Prostate gland (tissue), 2 donors: ENCODE data around the gene ZNF287. TPM values are rescaled to one million over a fixed set of nuclear protein-coding genes. Genes with fewer than 3 reads are reported as not detected.

Experiments
- DNase-seq: peaks from one replicate; pipeline ENCODE4 v3.0.0-alpha.2; 2019; ENCODE audit warnings: low spot score
- H3K27ac ChIP-seq, 2 donors: fragments of 200-600 bp; sonication (generic); 2 replicates each; pipeline ENCODE4 v1.5.1; 2017 to 2019
- H3K27me3 ChIP-seq: fragments of 200-600 bp; sonication (generic); replicated peaks from 2 replicates; pipeline ENCODE4 v1.5.1; 2019; ENCODE audit not compliant: insufficient read depth
- H3K36me3 ChIP-seq, 2 donors: fragments of 200-600 bp; sonication (generic); 1 replicate in 1 of 2; 2 replicates in 1 of 2; pipeline versions ENCODE4 v1.5.1 to v1.8.1; 2017 to 2019
- H3K4me1 ChIP-seq: fragments of 200-600 bp; sonication (generic); replicated peaks from 2 replicates; pipeline ENCODE4 v1.5.1; 2019
- H3K4me3 ChIP-seq, 2 donors: fragments of 200-600 bp; sonication (generic); 2 replicates each; pipeline ENCODE4 v1.5.1; 2017 to 2019
- H3K9me3 ChIP-seq: fragments of 200-600 bp; sonication (generic); 2 replicates; pipeline ENCODE4 v1.5.1; 2017
- POLR2A ChIP-seq: fragments of 450-650 bp; IDR thresholded peaks from one replicate; pipeline ENCODE4 v1.6.1; 2016; ENCODE audit warnings: antibody characterized with exemption, mild to moderate bottlenecking
- POLR2AphosphoS5 ChIP-seq: sonication (generic); formaldehyde crosslinking; IDR thresholded peaks from one replicate; pipeline ENCODE4 v1.6.1; 2017; ENCODE audit warnings: antibody characterized with exemption
- WGBS: methylation state at CpG from one replicate; pipeline ENCODE4 v1.1.5; 2018; 5-methylcytosine and 5-hydroxymethylcytosine counted together
- intact Hi-C: fragments of 100-400 bp; cut with DNase I; formaldehyde crosslinking; loops from one replicate; pipeline ENCODE4 v1.14.2; 2022
- total RNA-seq, 2 donors: library from RNA; depleted of rRNA; stranded (reverse); fragments of >200 nt; gene quantifications; one replicate each; pipeline ENCODE4 v1.1.0, GENCODE V29; 2016
- TF ChIP-seq, protein P1 (sequence below), 4 experiments: fragments of 200-600 bp in 2 of 4; fragments of 450-650 bp in 2 of 4; sonication (generic) in 2 of 4; IDR thresholded peaks; 1 replicate in 3 of 4; 2 replicates in 1 of 4; pipeline ENCODE4 v1.5.1; 2016 to 2019; ENCODE audit warnings: antibody characterized with exemption in 4 of 4, mild to moderate bottlenecking in 2 of 4, moderate library complexity in 2 of 4

Gene ZNF287
- total RNA-seq, 2 donors from 2014 or later, result 11.8 to 14.2 TPM

- Histone ChIP-seq H3K36me3 (no peaks in the 10 kb centered on the region), H3K27me3 (no peaks in the 10 kb centered on the region), H3K4me3 (peak overlapping the region; percentile 42 to 51), H3K9me3 (no peaks in the 10 kb centered on the region), H3K27ac (peak overlapping the region; percentile 62 to 71), H3K4me1 (no peaks in the 10 kb centered on the region)
- peak; percentile 85 for DNase-seq
- intact Hi-C loops, result loop anchor here (10.0 kb wide), 1 partner anchor 395 kb away; no protein-coding TSS in a partner anchor
- TF ChIP-seq POLR2AphosphoS5 (peak; percentile 93), POLR2A (peak; percentile 65)
- TF ChIP-seq, protein P1, sequence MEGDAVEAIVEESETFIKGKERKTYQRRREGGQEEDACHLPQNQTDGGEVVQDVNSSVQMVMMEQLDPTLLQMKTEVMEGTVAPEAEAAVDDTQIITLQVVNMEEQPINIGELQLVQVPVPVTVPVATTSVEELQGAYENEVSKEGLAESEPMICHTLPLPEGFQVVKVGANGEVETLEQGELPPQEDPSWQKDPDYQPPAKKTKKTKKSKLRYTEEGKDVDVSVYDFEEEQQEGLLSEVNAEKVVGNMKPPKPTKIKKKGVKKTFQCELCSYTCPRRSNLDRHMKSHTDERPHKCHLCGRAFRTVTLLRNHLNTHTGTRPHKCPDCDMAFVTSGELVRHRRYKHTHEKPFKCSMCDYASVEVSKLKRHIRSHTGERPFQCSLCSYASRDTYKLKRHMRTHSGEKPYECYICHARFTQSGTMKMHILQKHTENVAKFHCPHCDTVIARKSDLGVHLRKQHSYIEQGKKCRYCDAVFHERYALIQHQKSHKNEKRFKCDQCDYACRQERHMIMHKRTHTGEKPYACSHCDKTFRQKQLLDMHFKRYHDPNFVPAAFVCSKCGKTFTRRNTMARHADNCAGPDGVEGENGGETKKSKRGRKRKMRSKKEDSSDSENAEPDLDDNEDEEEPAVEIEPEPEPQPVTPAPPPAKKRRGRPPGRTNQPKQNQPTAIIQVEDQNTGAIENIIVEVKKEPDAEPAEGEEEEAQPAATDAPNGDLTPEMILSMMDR (IDR thresholded peaks at IDR 0.05), result peak; percentile 86 to 98 (median 92)
- 8% methylated on average over 38 of the region's 53 CpGs for WGBS
Observed at GRCh38 chr17:16589097-16589969, 20.3 kb upstream of the ZNF287 start.

GRCh38 chr17:16585796-16586195 lies 16.8 kb upstream of the ZNF287 start:
- TF ChIP-seq POLR2AphosphoS5, result no peak
- no peak for TF ChIP-seq POLR2A
- TF ChIP-seq, protein P1 (IDR thresholded peaks at IDR 0.05), result no peak
- H3K36me3 ChIP-seq, result no peaks in the 10 kb centered on the region
- 48% methylated on average over 4 of the region's 4 CpGs for WGBS
- H3K27ac ChIP-seq, result no peak overlapping the region
- no peak for DNase-seq
- no peaks in the 10 kb centered on the region for H3K4me1 ChIP-seq
- H3K27me3 ChIP-seq, result no peaks in the 10 kb centered on the region
- H3K4me3 ChIP-seq, result no peak overlapping the region
- intact Hi-C loops, result loop anchor here (10.0 kb wide), 1 partner anchor 399 kb away; no protein-coding TSS in a partner anchor
- no peaks in the 10 kb centered on the region for H3K9me3 ChIP-seq

GRCh38 chr17:16584273-16584995 lies 15.4 kb upstream of the ZNF287 start:
- intact Hi-C loops, result loop anchor here (10.0 kb wide), 1 partner anchor 400 kb away; no protein-coding TSS in a partner anchor
- Histone ChIP-seq H3K36me3 (no peaks in the 10 kb centered on the region), H3K9me3 (no peaks in the 10 kb centered on the region), H3K4me3 (peak overlapping the region; percentile 2 to 27), H3K4me1 (no peaks in the 10 kb centered on the region), H3K27ac (no peak overlapping the region), H3K27me3 (no peaks in the 10 kb centered on the region)
- DNase-seq, result peak; percentile 87
- TF ChIP-seq POLR2AphosphoS5 (peak; percentile 91), POLR2A (peak; percentile 37)
- TF ChIP-seq, protein P1 (IDR thresholded peaks at IDR 0.05), result peak; percentile 46 to 93 (median 88)
- 8% methylated on average over 39 of the region's 39 CpGs for WGBS

DNA sequence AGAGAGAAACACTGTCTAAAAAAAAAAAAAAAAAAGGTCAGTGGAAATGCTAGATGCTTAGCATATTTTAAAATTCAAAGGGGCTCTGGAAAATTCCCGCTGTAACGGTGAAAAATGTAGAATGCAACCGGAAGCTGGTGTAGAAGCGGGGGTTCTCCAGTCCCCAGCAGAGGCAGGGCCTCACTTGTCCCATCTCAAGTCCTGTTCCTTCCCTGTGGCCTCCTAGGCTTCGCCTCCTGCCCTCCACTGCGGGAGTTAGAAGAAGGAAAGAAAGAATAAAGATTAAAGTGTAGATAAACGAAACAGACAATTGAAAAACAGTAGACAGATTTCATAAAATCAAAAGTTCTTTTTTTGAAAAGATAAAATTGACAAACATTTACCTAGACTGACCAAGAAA lies 14.8 kb upstream of the ZNF287 start:
- Histone ChIP-seq H3K4me1 (no peaks in the 10 kb centered on the region), H3K36me3 (no peaks in the 10 kb centered on the region), H3K27ac (no peak overlapping the region), H3K27me3 (no peaks in the 10 kb centered on the region), H3K4me3 (peak overlapping the region in 1 of 2 donors; percentile 27), H3K9me3 (no peaks in the 10 kb centered on the region)
- intact Hi-C loops, result loop anchor here (10.0 kb wide), 1 partner anchor 401 kb away; no protein-coding TSS in a partner anchor
- TF ChIP-seq POLR2AphosphoS5 (no peak), POLR2A (no peak)
- TF ChIP-seq, protein P1 (IDR thresholded peaks at IDR 0.05), result no peak
- no peak for DNase-seq
- 45% methylated on average over 7 of the region's 7 CpGs for WGBS
